ENCODE data around the gene TXNRD2.

The TXNRD2 gene

GRCh38 chr22:19943082-19944026 is 1.7 kb upstream of the TXNRD2 start:
- Histone ChIP-seq H3K4me1 (ENCODE audit: insufficient read depth, low read length) (peaks cover 41% of the 10 kb centered on the region), H3K79me2 (ENCODE audit: insufficient read depth, low read length) (peaks cover 75% of the 10 kb centered on the region), H4K20me1 (ENCODE audit: insufficient read depth, low read length) (peaks cover 12% of the 10 kb centered on the region; the same call in 1 of the 2 replicates), H3K27ac (ENCODE audit: low read length) (peak overlapping the region; percentile 98), H3K9ac (ENCODE audit: low read depth, low read length) (peak overlapping the region; percentile 94), H2AFZ (ENCODE audit: low read depth, low read length) (no peak overlapping the region), H3K4me3 (ENCODE audit: low read depth in 1 of 2, low read length in 2 of 2) (peak overlapping the region; percentile 95 to 99; a peak in 3 of 4 replicates), H3K4me2 (ENCODE audit: insufficient read depth, low read length) (peak overlapping the region; percentile 90), H3K27me3 (ENCODE audit: insufficient read depth, low read length, poor library complexity) (no peaks in the 10 kb centered on the region), H3K9me3 (ENCODE audit: insufficient read depth, low read length, severe bottlenecking) (no peaks in the 10 kb centered on the region), H3K36me3 (ENCODE audit: insufficient read depth, low read length) (peaks cover 17% of the 10 kb centered on the region)
- peak; percentile 84 for ATAC-seq (ENCODE audit: insufficient read depth, low read depth)
- peak; percentile 87 for DNase-seq
- TF ChIP-seq CTCF (IDR thresholded peaks at IDR 0.05; ENCODE audit: borderline replicate concordance, extremely low read depth, low read length, poor library complexity, severe bottlenecking) (peak; percentile 44), EZH2 (IDR thresholded peaks at IDR 0.05; ENCODE audit: borderline replicate concordance, low read depth, low read length, severe bottlenecking) (no peak)

- no peak for TF ChIP-seq CTCF (IDR thresholded peaks at IDR 0.05; ENCODE audit: borderline replicate concordance, extremely low read depth, low read length, poor library complexity, severe bottlenecking)
- no peak for TF ChIP-seq EZH2 (IDR thresholded peaks at IDR 0.05; ENCODE audit: borderline replicate concordance, low read depth, low read length, severe bottlenecking)
- Histone ChIP-seq H3K79me2 (ENCODE audit: insufficient read depth, low read length) (peaks cover 67% of the 10 kb centered on the region), H3K4me3 (ENCODE audit: low read depth in 1 of 2, low read length in 2 of 2) (peak overlapping the region; percentile 95 to 99)
Measured at GRCh38 chr22:19942157-19943081, 801 bp upstream of the TXNRD2 start.

GRCh38 chr22:19940536-19941364 is 868 bp downstream of the TXNRD2 start:
- ATAC-seq (ENCODE audit: insufficient read depth, low read depth) (no peak), DNase-seq (no peak)
- Histone ChIP-seq H3K4me2 (ENCODE audit: insufficient read depth, low read length) (peak overlapping the region; percentile 90), H3K79me2 (ENCODE audit: insufficient read depth, low read length) (peaks cover 53% of the 10 kb centered on the region), H3K4me1 (ENCODE audit: insufficient read depth, low read length) (peaks cover 39% of the 10 kb centered on the region), H4K20me1 (ENCODE audit: insufficient read depth, low read length) (no peaks in the 10 kb centered on the region), H3K27ac (ENCODE audit: low read length) (peak overlapping the region; percentile 98), H3K9me3 (ENCODE audit: insufficient read depth, low read length, severe bottlenecking) (peaks cover 1% of the 10 kb centered on the region), H3K36me3 (ENCODE audit: insufficient read depth, low read length) (peaks cover 8% of the 10 kb centered on the region), H3K27me3 (ENCODE audit: insufficient read depth, low read length, poor library complexity) (no peaks in the 10 kb centered on the region), H2AFZ (ENCODE audit: low read depth, low read length) (peak overlapping the region; percentile 83), H3K4me3 (ENCODE audit: low read depth in 1 of 2, low read length in 2 of 2) (peak overlapping the region; percentile 95 to 99; a peak in 3 of 4 replicates), H3K9ac (ENCODE audit: low read depth, low read length) (peak overlapping the region; percentile 94)
- TF ChIP-seq CTCF (IDR thresholded peaks at IDR 0.05; ENCODE audit: borderline replicate concordance, extremely low read depth, low read length, poor library complexity, severe bottlenecking) (no peak), EZH2 (IDR thresholded peaks at IDR 0.05; ENCODE audit: borderline replicate concordance, low read depth, low read length, severe bottlenecking) (no peak)

More at GRCh38 chr22:19942157-19943081, 801 bp upstream of the TXNRD2 start:
- H3K4me1 ChIP-seq (ENCODE audit: insufficient read depth, low read length) = peaks cover 41% of the 10 kb centered on the region
- H3K4me2 ChIP-seq (ENCODE audit: insufficient read depth, low read length) = peak overlapping the region; percentile 90
- DNase-seq (peak; percentile 55), ATAC-seq (ENCODE audit: insufficient read depth, low read depth) (peak; percentile 21)
- no peaks in the 10 kb centered on the region for H3K9me3 ChIP-seq (ENCODE audit: insufficient read depth, low read length, severe bottlenecking)
- peak overlapping the region; percentile 83 for H2AFZ ChIP-seq (ENCODE audit: low read depth, low read length)
- peaks cover 8% of the 10 kb centered on the region; the same call in 1 of the 2 replicates for H4K20me1 ChIP-seq (ENCODE audit: insufficient read depth, low read length)
- peak overlapping the region; percentile 94 for H3K9ac ChIP-seq (ENCODE audit: low read depth, low read length)
- H3K27ac ChIP-seq (ENCODE audit: low read length) = peak overlapping the region; percentile 98
- H3K27me3 ChIP-seq (ENCODE audit: insufficient read depth, low read length, poor library complexity) = no peaks in the 10 kb centered on the region
- H3K36me3 ChIP-seq (ENCODE audit: insufficient read depth, low read length) = peaks cover 11% of the 10 kb centered on the region
